Trophoblast cell (in vitro differentiated cells and primary cell): ENCODE measurements around the gene NRXN3.

Experiments used
- DNase-seq, 2 donors: peaks; one replicate each; pipeline ENCODE4 v3.0.0-alpha.2; 2016
- H2AFZ ChIP-seq: 2 replicates; pipeline ENCODE4 v1.6.1; 2013; ENCODE audit warnings: low read length, moderate library complexity, mild to moderate bottlenecking; ENCODE audit not compliant: insufficient read depth, poor library complexity
- H2AK5ac ChIP-seq: 2 replicates; pipeline ENCODE4 v1.6.1; 2013; ENCODE audit warnings: mild to moderate bottlenecking, low read length
- H2BK120ac ChIP-seq: 2 replicates; pipeline ENCODE4 v1.6.1; 2013; ENCODE audit warnings: low read length, mild to moderate bottlenecking, moderate library complexity; ENCODE audit not compliant: insufficient read depth, poor library complexity
- H2BK12ac ChIP-seq: 2 replicates; pipeline ENCODE4 v1.6.1; 2013; ENCODE audit warnings: mild to moderate bottlenecking, low read length, moderate library complexity
- H2BK5ac ChIP-seq: 2 replicates; pipeline ENCODE4 v1.6.1; 2013; ENCODE audit warnings: low read length, low read depth, moderate library complexity, mild to moderate bottlenecking; ENCODE audit not compliant: poor library complexity
- H3K14ac ChIP-seq: 2 replicates; pipeline ENCODE4 v1.6.1; 2013; ENCODE audit warnings: mild to moderate bottlenecking, low read length
- H3K18ac ChIP-seq: 2 replicates; pipeline ENCODE4 v1.6.1; 2013; ENCODE audit warnings: mild to moderate bottlenecking, low read length
- H3K23ac ChIP-seq: 2 replicates; pipeline ENCODE4 v1.6.1; 2013; ENCODE audit warnings: low read length
- H3K27ac ChIP-seq: 2 replicates; pipeline ENCODE4 v1.5.1; 2013; ENCODE audit warnings: low read depth, mild to moderate bottlenecking, inconsistent platforms, low read length, moderate library complexity
- H3K27me3 ChIP-seq: 2 replicates; pipeline ENCODE4 v1.6.1; 2013; ENCODE audit warnings: inconsistent platforms, mild to moderate bottlenecking, low read length, moderate library complexity; ENCODE audit not compliant: insufficient read depth
- H3K36me3 ChIP-seq, 2 experiments: 1 replicate in 1 of 2; 2 replicates in 1 of 2; pipeline ENCODE4 v1.6.1; 2013; ENCODE audit warnings: low read length in 2 of 2, mild to moderate bottlenecking in 2 of 2, moderate library complexity in 1 of 2; ENCODE audit not compliant: insufficient read depth in 2 of 2, control insufficient read depth in 1 of 2
- H3K4ac ChIP-seq: 2 replicates; pipeline ENCODE4 v1.6.1; 2013; ENCODE audit warnings: low read depth, mild to moderate bottlenecking, low read length, moderate library complexity
- H3K4me1 ChIP-seq, 2 experiments: 1 replicate in 1 of 2; 2 replicates in 1 of 2; pipeline ENCODE4 v1.6.1; 2013; ENCODE audit warnings: low read length in 2 of 2, mild to moderate bottlenecking in 2 of 2, moderate library complexity in 1 of 2; ENCODE audit not compliant: insufficient read depth in 2 of 2, control insufficient read depth in 1 of 2
- H3K4me2 ChIP-seq: 2 replicates; pipeline ENCODE4 v1.6.1; 2013; ENCODE audit warnings: inconsistent platforms, mild to moderate bottlenecking, low read length, moderate library complexity
- H3K4me3 ChIP-seq: 2 replicates; pipeline ENCODE4 v1.5.1; 2013; ENCODE audit warnings: mild to moderate bottlenecking, low read depth, low read length, inconsistent platforms
- H3K79me1 ChIP-seq: one replicate; pipeline ENCODE4 v1.6.1; 2013; ENCODE audit warnings: low read length
- H3K79me2 ChIP-seq: 2 replicates; pipeline ENCODE4 v1.6.1; 2013; ENCODE audit warnings: low read length, mild to moderate bottlenecking; ENCODE audit not compliant: control insufficient read depth, insufficient read depth, poor library complexity
- H3K9ac ChIP-seq: 2 replicates; pipeline ENCODE4 v1.6.1; 2013; ENCODE audit warnings: mild to moderate bottlenecking, low read length
- H3K9me3 ChIP-seq: 2 replicates; pipeline ENCODE4 v1.6.1; 2013; ENCODE audit warnings: low read depth, mild to moderate bottlenecking, control low read depth, inconsistent platforms, low read length; ENCODE audit not compliant: insufficient read depth
- H4K12ac ChIP-seq: 2 replicates; pipeline ENCODE4 v1.6.1; 2013; ENCODE audit warnings: low read depth, mild to moderate bottlenecking, low read length, moderate library complexity
- H4K8ac ChIP-seq: 2 replicates; pipeline ENCODE4 v1.6.1; 2013; ENCODE audit warnings: low read depth, mild to moderate bottlenecking, low read length, moderate library complexity
- H4K91ac ChIP-seq: one replicate; pipeline ENCODE4 v1.6.1; 2013; ENCODE audit warnings: low read depth, mild to moderate bottlenecking, low read length, moderate library complexity
- WGBS: extraction: QIAGEN DNeasy Blood & Tissue Kit; methylation state at CpG from one replicate; pipeline ENCODE4 v1.1.7; 2013; ENCODE audit warnings: missing lambda C conversion rate; ENCODE audit not compliant: insufficient read length, insufficient coverage; ENCODE audit errors: extremely low coverage; 5-methylcytosine and 5-hydroxymethylcytosine counted together

Gene NRXN3

GRCh38 chr14:79712302-79712950 is 1542.3 kb downstream of the NRXN3 start:
- Histone ChIP-seq H2BK12ac (no peak overlapping the region), H4K91ac (no peak overlapping the region), H3K4me3 (no peak overlapping the region), H3K9ac (no peak overlapping the region), H3K36me3 (no peaks in the 10 kb centered on the region), H3K23ac (no peak overlapping the region), H2BK120ac (no peak overlapping the region), H3K4ac (no peak overlapping the region), H4K12ac (no peak overlapping the region), H3K9me3 (no peaks in the 10 kb centered on the region), H3K14ac (no peak overlapping the region), H3K4me1 (peaks cover 0 to 5% of the 10 kb centered on the region in 2 experiments), H4K8ac (no peak overlapping the region), H3K79me1 (no peaks in the 10 kb centered on the region), H3K27ac (no peak overlapping the region), H3K79me2 (no peaks in the 10 kb centered on the region), H3K27me3 (no peaks in the 10 kb centered on the region), H2BK5ac (no peak overlapping the region), H3K4me2 (no peak overlapping the region), H3K18ac (no peak overlapping the region), H2AK5ac (no peak overlapping the region), H2AFZ (no peak overlapping the region)
- no peak for DNase-seq
- WGBS: 100% methylated on average over 2 of the region's 11 CpGs

GRCh38 chr14:79721399-79722084 is 1551.4 kb downstream of the NRXN3 start:
- Histone ChIP-seq H2BK12ac (no peak overlapping the region), H3K4me1 (no peaks in the 10 kb centered on the region), H2BK120ac (no peak overlapping the region), H3K4me3 (no peak overlapping the region), H3K23ac (no peak overlapping the region), H3K9me3 (no peaks in the 10 kb centered on the region), H2AK5ac (no peak overlapping the region), H3K79me1 (no peaks in the 10 kb centered on the region), H3K4ac (no peak overlapping the region), H3K79me2 (no peaks in the 10 kb centered on the region), H3K4me2 (no peak overlapping the region), H3K14ac (no peak overlapping the region), H2AFZ (no peak overlapping the region), H2BK5ac (no peak overlapping the region), H4K91ac (no peak overlapping the region), H3K9ac (no peak overlapping the region), H3K27ac (no peak overlapping the region), H4K8ac (no peak overlapping the region), H3K36me3 (no peaks in the 10 kb centered on the region), H3K18ac (no peak overlapping the region), H3K27me3 (no peaks in the 10 kb centered on the region), H4K12ac (no peak overlapping the region)
- DNase-seq: no peak
- no CpG with 5 or more reads among the region's 5 CpGs for WGBS

- Histone ChIP-seq H3K4ac (no peak overlapping the region), H3K14ac (no peak overlapping the region), H3K36me3 (no peaks in the 10 kb centered on the region), H2BK5ac (no peak overlapping the region), H2BK12ac (no peak overlapping the region), H3K18ac (no peak overlapping the region), H3K4me1 (no peaks in the 10 kb centered on the region), H2BK120ac (no peak overlapping the region), H2AK5ac (no peak overlapping the region), H3K9me3 (no peaks in the 10 kb centered on the region), H4K8ac (no peak overlapping the region), H3K79me1 (no peaks in the 10 kb centered on the region), H2AFZ (no peak overlapping the region), H3K9ac (no peak overlapping the region), H3K4me2 (no peak overlapping the region), H3K79me2 (no peaks in the 10 kb centered on the region), H3K23ac (no peak overlapping the region), H3K4me3 (no peak overlapping the region), H3K27me3 (no peaks in the 10 kb centered on the region), H4K91ac (no peak overlapping the region), H4K12ac (no peak overlapping the region), H3K27ac (no peak overlapping the region)
- DNase-seq: no peak
- WGBS: no CpG with 5 or more reads among the region's 7 CpGs
These were observed 1555.0 kb downstream of the NRXN3 start for GRCh38 chr14:79724934-79725717.

- H2BK5ac ChIP-seq: no peak overlapping the region
- no peak overlapping the region for H4K91ac ChIP-seq
- H2BK120ac ChIP-seq: no peak overlapping the region
- H3K27ac ChIP-seq: no peak overlapping the region
- DNase-seq: no peak
- no peaks in the 10 kb centered on the region for H3K4me1 ChIP-seq
- no peaks in the 10 kb centered on the region for H3K9me3 ChIP-seq
- no peak overlapping the region for H2BK12ac ChIP-seq
- no peak overlapping the region for H3K23ac ChIP-seq
- no peak overlapping the region for H2AK5ac ChIP-seq
- H2AFZ ChIP-seq: no peak overlapping the region
- no peak overlapping the region for H3K4me2 ChIP-seq
- H4K12ac ChIP-seq: no peak overlapping the region
- H3K79me1 ChIP-seq: no peaks in the 10 kb centered on the region
- H4K8ac ChIP-seq: no peak overlapping the region
- H3K9ac ChIP-seq: no peak overlapping the region
- no CpG with 5 or more reads among the region's 3 CpGs for WGBS
- no peak overlapping the region for H3K4ac ChIP-seq
- no peaks in the 10 kb centered on the region for H3K36me3 ChIP-seq
- H3K18ac ChIP-seq: no peak overlapping the region
- no peaks in the 10 kb centered on the region for H3K27me3 ChIP-seq
- no peak overlapping the region for H3K4me3 ChIP-seq
- no peak overlapping the region for H3K14ac ChIP-seq
- H3K79me2 ChIP-seq: no peaks in the 10 kb centered on the region
These were observed 1557.7 kb downstream of the NRXN3 start for GRCh38 chr14:79727900-79728299.
